ENCODE results near the gene ERC2. TPM values are rescaled to one million over a fixed set of nuclear protein-coding genes. Genes with fewer than 3 reads are reported as not detected.

Gene ERC2
- polyA plus RNA-seq, 3 donors = not detected

- Histone ChIP-seq H3K4me2 (replicated peaks; ENCODE audit: extremely low read depth, low read length, poor library complexity, severe bottlenecking) (no peak overlapping the region), H3K27ac (ENCODE audit: low read depth in 1 of 2, low read length in 2 of 2) (no peak overlapping the region), H3K9ac (ENCODE audit: insufficient read depth, low read length, poor library complexity, severe bottlenecking) (no peak overlapping the region), H4K20me1 (ENCODE audit: insufficient read depth, low read length) (no peaks in the 10 kb centered on the region), H3K4me1 (ENCODE audit: control insufficient read depth in 1 of 2, insufficient read depth in 2 of 2, low read length in 2 of 2) (no peaks in the 10 kb centered on the region), H3K4me3 (replicated peaks in 1 of 3; ENCODE audit: low read depth in 2 of 3, low read length in 3 of 3) (no peak overlapping the region), H3K36me3 (replicated peaks in 1 of 2; ENCODE audit: control insufficient read depth in 1 of 2, insufficient read depth in 2 of 2, low read length in 2 of 2) (no peaks in the 10 kb centered on the region), H3K9me3 (replicated peaks in 1 of 2; ENCODE audit: control insufficient read depth in 1 of 2, insufficient read depth in 1 of 2, low read length in 2 of 2) (no peaks in the 10 kb centered on the region), H3K27me3 (ENCODE audit: control insufficient read depth in 2 of 2, insufficient read depth in 2 of 2, low read length in 2 of 2) (peaks cover 0 to 2% of the 10 kb centered on the region in 2 donors), H2AFZ (ENCODE audit: insufficient read depth, low read depth, low read length, poor library complexity, severe bottlenecking) (no peak overlapping the region), H3K79me2 (ENCODE audit: insufficient read depth, low read length) (no peaks in the 10 kb centered on the region)
- intact Hi-C loops (cut with micrococcal nuclease) = no loop called here
- H3K4me1 Mint-ChIP-seq = no peaks in the 10 kb centered on the region
- TF ChIP-seq CTCF (IDR thresholded peaks at IDR 0.05) = no peak
- WGBS (ENCODE audit: insufficient coverage) = 100% methylated on average over 2 of the region's 4 CpGs
- no peak overlapping the region for H3K4me3 Mint-ChIP-seq
- H3K9me3 Mint-ChIP-seq = no peaks in the 10 kb centered on the region
- H3K27ac Mint-ChIP-seq = peak overlapping the region in 1 of 7 donors; percentile 25
- DNase-seq = no peak
- H3K27me3 Mint-ChIP-seq (ENCODE audit: low read depth in 3 of 3) = peaks cover 5 to 9% (median 5%) of the 10 kb centered on the region in 3 donors
- no peaks in the 10 kb centered on the region for H3K36me3 Mint-ChIP-seq
These were observed 997.2 kb downstream of the ERC2 start for GRCh38 chr3:55471084-55471483.

- Histone ChIP-seq H3K79me2 (ENCODE audit: insufficient read depth, low read length) (no peaks in the 10 kb centered on the region), H4K20me1 (ENCODE audit: insufficient read depth, low read length) (no peaks in the 10 kb centered on the region), H3K4me2 (replicated peaks; ENCODE audit: extremely low read depth, low read length, poor library complexity, severe bottlenecking) (no peak overlapping the region), H3K9ac (ENCODE audit: insufficient read depth, low read length, poor library complexity, severe bottlenecking) (no peak overlapping the region), H3K27me3 (ENCODE audit: control insufficient read depth in 2 of 2, insufficient read depth in 2 of 2, low read length in 2 of 2) (peaks cover 0 to 2% of the 10 kb centered on the region in 2 donors), H3K27ac (ENCODE audit: low read depth in 1 of 2, low read length in 2 of 2) (no peak overlapping the region), H2AFZ (ENCODE audit: insufficient read depth, low read depth, low read length, poor library complexity, severe bottlenecking) (no peak overlapping the region), H3K4me3 (replicated peaks in 1 of 3; ENCODE audit: low read depth in 2 of 3, low read length in 3 of 3) (no peak overlapping the region), H3K4me1 (ENCODE audit: control insufficient read depth in 1 of 2, insufficient read depth in 2 of 2, low read length in 2 of 2) (no peaks in the 10 kb centered on the region), H3K9me3 (replicated peaks in 1 of 2; ENCODE audit: control insufficient read depth in 1 of 2, insufficient read depth in 1 of 2, low read length in 2 of 2) (no peaks in the 10 kb centered on the region), H3K36me3 (replicated peaks in 1 of 2; ENCODE audit: control insufficient read depth in 1 of 2, insufficient read depth in 2 of 2, low read length in 2 of 2) (no peaks in the 10 kb centered on the region)
- H3K36me3 Mint-ChIP-seq = no peaks in the 10 kb centered on the region
- intact Hi-C loops (cut with micrococcal nuclease) = no loop called here
- H3K4me3 Mint-ChIP-seq = no peak overlapping the region
- WGBS (ENCODE audit: insufficient coverage) = 97% methylated on average over 31 of the region's 32 CpGs
- peaks cover 4 to 9% (median 5%) of the 10 kb centered on the region in 3 donors for H3K27me3 Mint-ChIP-seq (ENCODE audit: low read depth in 3 of 3)
- no peaks in the 10 kb centered on the region for H3K9me3 Mint-ChIP-seq
- no peak for TF ChIP-seq CTCF (IDR thresholded peaks at IDR 0.05)
- H3K27ac Mint-ChIP-seq = no peak overlapping the region
- no peak for DNase-seq
- no peaks in the 10 kb centered on the region for H3K4me1 Mint-ChIP-seq
These were observed 998.2 kb downstream of the ERC2 start for GRCh38 chr3:55469957-55470526.

Measured in CD14-positive monocyte (primary cell).